Keratinocyte (primary cell): ENCODE measurements around the gene UNC5A. TPM values are rescaled to one million over a fixed set of nuclear protein-coding genes. Genes with fewer than 3 reads are reported as not detected.

Experiments used
- DNase-seq: peaks from one replicate; pipeline ENCODE4 v3.0.0-alpha.2; 2011; ENCODE audit warnings: low read depth, missing footprints, low spot score
- FAIRE-seq: peaks from 2 replicates; lab custom pipeline; 2011; peaks lifted over from hg19 to GRCh38; lab: Jason Lieb, UNC
- H2AFZ ChIP-seq: 2 replicates; pipeline ENCODE4 v1.6.0; 2012; ENCODE audit warnings: low read length, control low read depth, inconsistent platforms; ENCODE audit not compliant: control insufficient read depth
- H3K27ac ChIP-seq: 2 replicates; pipeline ENCODE4 v1.5.1; 2011; ENCODE audit warnings: low read length; ENCODE audit not compliant: control insufficient read depth, insufficient read depth
- H3K27me3 ChIP-seq: 3 replicates; pipeline ENCODE4 v1.6.0; 2011; ENCODE audit warnings: low read length; ENCODE audit not compliant: control insufficient read depth, insufficient read depth; ENCODE audit errors: extremely low read depth
- H3K36me3 ChIP-seq, 2 experiments: 2 replicates in 1 of 2; 3 replicates in 1 of 2; pipeline ENCODE4 v1.5.1; 2011; ENCODE audit warnings: low read length in 2 of 2, mild to moderate bottlenecking in 1 of 2; ENCODE audit not compliant: control insufficient read depth in 2 of 2, insufficient read depth in 2 of 2; ENCODE audit errors: extremely low read depth in 1 of 2
- H3K4me1 ChIP-seq: 3 replicates; pipeline ENCODE4 v1.5.1; 2011; ENCODE audit warnings: low read length; ENCODE audit not compliant: control insufficient read depth, insufficient read depth; ENCODE audit errors: extremely low read depth
- H3K4me2 ChIP-seq: 3 replicates; pipeline ENCODE4 v1.6.0; 2011; ENCODE audit warnings: low read depth, low read length; ENCODE audit not compliant: control insufficient read depth, insufficient read depth; ENCODE audit errors: extremely low read depth
- H3K4me3 ChIP-seq, 3 experiments: fragments of 200-600 bp in 1 of 3; sonication (generic) in 1 of 3; 2 replicates in 2 of 3; 3 replicates in 1 of 3; pipeline ENCODE4 v1.5.1; 2011 to 2016; ENCODE audit warnings: low read length in 3 of 3, mild to moderate bottlenecking in 3 of 3, control low read depth in 2 of 3, inconsistent platforms in 1 of 3, low read depth in 1 of 3, mixed read lengths in 1 of 3, mixed run types in 1 of 3, moderate library complexity in 1 of 3; ENCODE audit not compliant: control insufficient read depth in 2 of 3, insufficient read depth in 2 of 3; ENCODE audit errors: extremely low read depth in 1 of 3
- H3K79me2 ChIP-seq: 2 replicates; pipeline ENCODE4 v1.6.0; 2012; ENCODE audit warnings: low read length; ENCODE audit not compliant: control insufficient read depth, insufficient read depth
- H3K9ac ChIP-seq: 3 replicates; pipeline ENCODE4 v1.6.0; 2011; ENCODE audit warnings: low read length; ENCODE audit not compliant: control insufficient read depth, insufficient read depth; ENCODE audit errors: extremely low read depth
- H3K9me1 ChIP-seq: 3 replicates; pipeline ENCODE4 v1.6.0; 2011; ENCODE audit warnings: low read length; ENCODE audit not compliant: control insufficient read depth, insufficient read depth; ENCODE audit errors: extremely low read depth
- H3K9me3 ChIP-seq: 2 replicates; pipeline ENCODE4 v1.5.1; 2012; ENCODE audit warnings: low read depth, low read length; ENCODE audit not compliant: control insufficient read depth
- H4K20me1 ChIP-seq: 3 replicates; pipeline ENCODE4 v1.6.0; 2011; ENCODE audit warnings: low read length; ENCODE audit not compliant: control insufficient read depth, insufficient read depth; ENCODE audit errors: extremely low read depth
- CTCF ChIP-seq, 3 experiments: IDR thresholded peaks in 1 of 3; conservative IDR thresholded peaks in 1 of 3; optimal IDR thresholded peaks in 1 of 3; 2 replicates in 2 of 3; 3 replicates in 1 of 3; pipeline versions ENCODE3 to v1.5.1; 2011; ENCODE audit warnings: low read length in 3 of 3, mild to moderate bottlenecking in 3 of 3, moderate library complexity in 2 of 3, control low read depth in 1 of 3, inconsistent platforms in 1 of 3; ENCODE audit not compliant: insufficient read depth in 2 of 3; ENCODE audit errors: extremely low read depth in 1 of 3
- EZH2 ChIP-seq: IDR thresholded peaks from one replicate; pipeline ENCODE4 v1.6.1; 2012; ENCODE audit warnings: inconsistent platforms, mild to moderate bottlenecking, low read length, moderate library complexity
- dilution Hi-C: fragments of 300-500 bp; cut with MboI; formaldehyde crosslinking; loops from one replicate; pipeline ENCODE4 v1.7.0; 2020; ENCODE audit warnings: low sequenced_read_pairs; ENCODE audit not compliant: extremely low pct_ligation_motif_present
- polyA plus RNA-seq, 5 experiments: library from polyadenylated mRNA; depleted of rRNA in 3 of 5; stranded (reverse) in 3 of 5; stranded (forward) in 1 of 5; unstranded in 1 of 5; fragments of >200 nt; gene quantifications; 1 replicate in 1 of 5; 2 replicates in 3 of 5; 3 replicates in 1 of 5; pipeline versions ENCODE4 v1.2.1 to v1.2.3, GENCODE V29; 2011 to 2012; ENCODE audit warnings: missing spikeins in 2 of 5, low read depth in 1 of 5, low replicate concordance in 1 of 5

Gene UNC5A
- polyA plus RNA-seq, 1 donor (not counting 4 experiments of a cell fraction or from before 2014, with no cell fraction given): not detected

DNA sequence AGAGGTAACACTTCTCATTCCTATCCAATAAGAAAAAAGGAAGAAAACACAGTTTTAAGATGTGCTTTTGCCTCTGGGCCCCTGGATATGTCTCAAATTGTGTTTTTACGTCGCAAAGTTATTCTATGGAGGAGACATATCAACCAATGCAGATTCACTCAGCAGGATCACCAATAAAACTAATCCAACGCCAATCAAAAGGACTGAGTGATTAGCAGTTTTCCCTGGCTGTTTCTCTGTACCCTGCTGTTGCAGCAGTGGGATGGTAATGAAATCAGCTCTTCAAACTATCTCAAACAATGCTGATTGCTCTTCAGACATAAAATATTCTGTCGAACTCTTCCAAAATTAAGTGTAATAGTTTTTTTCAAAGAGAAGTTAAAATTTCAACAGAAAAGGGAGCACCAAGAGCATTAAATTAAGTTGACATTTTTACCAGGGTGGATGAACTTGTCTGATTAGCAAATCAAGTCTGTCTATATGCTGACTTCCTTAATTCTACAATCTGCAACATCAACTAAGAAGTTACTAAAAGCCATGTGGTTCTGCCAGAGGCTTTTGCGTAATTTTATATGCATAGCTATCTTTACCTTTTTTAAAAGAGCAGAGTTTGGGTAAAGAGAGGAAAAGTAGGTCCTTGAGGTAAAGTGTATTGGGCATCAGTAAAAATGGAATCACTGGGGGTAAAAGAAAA is 98.5 kb downstream of the UNC5A start:
- H3K9ac ChIP-seq: no peak overlapping the region
- no peak overlapping the region for H3K27ac ChIP-seq
- H4K20me1 ChIP-seq: no peaks in the 10 kb centered on the region
- no peak overlapping the region for H2AFZ ChIP-seq
- H3K9me3 ChIP-seq: no peaks in the 10 kb centered on the region
- no peak for DNase-seq
- H3K4me1 ChIP-seq: no peaks in the 10 kb centered on the region
- dilution Hi-C loops: no loop called here
- no peak for FAIRE-seq
- TF ChIP-seq CTCF (optimal IDR thresholded peaks at IDR 0.05 in 1 of 3, IDR thresholded peaks at IDR 0.05 in 1 of 3, conservative IDR thresholded peaks at IDR 0.05 in 1 of 3; ENCODE audit: extremely low read depth in 1 of 3, insufficient read depth in 2 of 3, low read length in 3 of 3) (no peak), EZH2 (no peak)
- H3K4me3 ChIP-seq: no peak overlapping the region
- H3K36me3 ChIP-seq: peaks cover 16 to 22% of the 10 kb centered on the region in 2 experiments
- H3K79me2 ChIP-seq: no peaks in the 10 kb centered on the region
- H3K9me1 ChIP-seq: no peaks in the 10 kb centered on the region
- no peak overlapping the region for H3K4me2 ChIP-seq
- H3K27me3 ChIP-seq: no peaks in the 10 kb centered on the region

- no peak for FAIRE-seq
- TF ChIP-seq CTCF (optimal IDR thresholded peaks at IDR 0.05 in 1 of 3, IDR thresholded peaks at IDR 0.05 in 1 of 3, conservative IDR thresholded peaks at IDR 0.05 in 1 of 3; ENCODE audit: extremely low read depth in 1 of 3, insufficient read depth in 2 of 3, low read length in 3 of 3) (no peak), EZH2 (no peak)
- Histone ChIP-seq H3K9me3 (no peaks in the 10 kb centered on the region), H3K4me1 (no peaks in the 10 kb centered on the region), H4K20me1 (no peaks in the 10 kb centered on the region), H3K4me2 (no peak overlapping the region), H3K27ac (no peak overlapping the region), H3K79me2 (peaks cover 5% of the 10 kb centered on the region), H3K9ac (no peak overlapping the region), H3K9me1 (no peaks in the 10 kb centered on the region), H2AFZ (no peak overlapping the region), H3K4me3 (no peak overlapping the region), H3K27me3 (no peaks in the 10 kb centered on the region), H3K36me3 (peaks cover 8 to 17% of the 10 kb centered on the region in 2 experiments)
- DNase-seq: no peak
- dilution Hi-C loops: no loop called here
Observed at GRCh38 chr5:176912115-176912514, 101.8 kb downstream of the UNC5A start.
